ENCODE measurements around the gene ANK2.

ANK2 gene

DNA sequence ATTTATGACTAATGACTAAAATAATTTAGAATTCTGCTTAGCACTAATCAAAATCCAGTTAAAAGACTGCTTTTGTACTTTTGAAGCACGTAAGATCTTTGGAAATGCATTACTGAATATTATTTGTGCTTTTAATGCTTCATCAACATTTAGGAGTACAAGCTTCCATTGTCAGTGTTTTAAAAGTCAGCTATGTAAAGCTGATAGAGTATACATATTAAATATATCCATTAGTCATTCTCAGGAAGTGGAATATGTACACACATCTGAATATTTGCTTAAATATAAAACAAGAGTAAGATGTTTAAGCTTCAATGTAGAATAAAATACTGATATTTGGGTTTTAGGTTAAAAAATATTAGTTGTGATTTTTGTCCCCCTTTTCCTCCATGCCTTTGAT is 54.1 kb downstream of the ANK2 start:
- DNase-seq (no peak), ATAC-seq (ENCODE audit: insufficient read depth, low read depth) (no peak)
- no peak overlapping the region for H3K9ac ChIP-seq (ENCODE audit: low read depth, low read length)
- H3K27me3 ChIP-seq (ENCODE audit: insufficient read depth, low read length, poor library complexity) = peaks cover 8% of the 10 kb centered on the region
- H3K27ac ChIP-seq (ENCODE audit: low read length) = no peak overlapping the region
- H2AFZ ChIP-seq (ENCODE audit: low read depth, low read length) = no peak overlapping the region
- TF ChIP-seq, protein P1, sequence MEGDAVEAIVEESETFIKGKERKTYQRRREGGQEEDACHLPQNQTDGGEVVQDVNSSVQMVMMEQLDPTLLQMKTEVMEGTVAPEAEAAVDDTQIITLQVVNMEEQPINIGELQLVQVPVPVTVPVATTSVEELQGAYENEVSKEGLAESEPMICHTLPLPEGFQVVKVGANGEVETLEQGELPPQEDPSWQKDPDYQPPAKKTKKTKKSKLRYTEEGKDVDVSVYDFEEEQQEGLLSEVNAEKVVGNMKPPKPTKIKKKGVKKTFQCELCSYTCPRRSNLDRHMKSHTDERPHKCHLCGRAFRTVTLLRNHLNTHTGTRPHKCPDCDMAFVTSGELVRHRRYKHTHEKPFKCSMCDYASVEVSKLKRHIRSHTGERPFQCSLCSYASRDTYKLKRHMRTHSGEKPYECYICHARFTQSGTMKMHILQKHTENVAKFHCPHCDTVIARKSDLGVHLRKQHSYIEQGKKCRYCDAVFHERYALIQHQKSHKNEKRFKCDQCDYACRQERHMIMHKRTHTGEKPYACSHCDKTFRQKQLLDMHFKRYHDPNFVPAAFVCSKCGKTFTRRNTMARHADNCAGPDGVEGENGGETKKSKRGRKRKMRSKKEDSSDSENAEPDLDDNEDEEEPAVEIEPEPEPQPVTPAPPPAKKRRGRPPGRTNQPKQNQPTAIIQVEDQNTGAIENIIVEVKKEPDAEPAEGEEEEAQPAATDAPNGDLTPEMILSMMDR (IDR thresholded peaks at IDR 0.05; ENCODE audit: borderline replicate concordance, extremely low read depth, low read length, poor library complexity, severe bottlenecking) = no peak
- TF ChIP-seq EZH2 (IDR thresholded peaks at IDR 0.05; ENCODE audit: borderline replicate concordance, low read depth, low read length, severe bottlenecking) = no peak
- H3K79me2 ChIP-seq (ENCODE audit: insufficient read depth, low read length) = no peaks in the 10 kb centered on the region
- H3K4me2 ChIP-seq (ENCODE audit: insufficient read depth, low read length) = no peak overlapping the region
- no peaks in the 10 kb centered on the region for H4K20me1 ChIP-seq (ENCODE audit: insufficient read depth, low read length)
- no peaks in the 10 kb centered on the region for H3K9me3 ChIP-seq (ENCODE audit: insufficient read depth, low read length, severe bottlenecking)
- no peaks in the 10 kb centered on the region for H3K36me3 ChIP-seq (ENCODE audit: insufficient read depth, low read length)
- no peak overlapping the region for H3K4me3 ChIP-seq (ENCODE audit: low read depth in 1 of 2, low read length in 2 of 2)
- H3K4me1 ChIP-seq (ENCODE audit: insufficient read depth, low read length) = no peaks in the 10 kb centered on the region

DNA sequence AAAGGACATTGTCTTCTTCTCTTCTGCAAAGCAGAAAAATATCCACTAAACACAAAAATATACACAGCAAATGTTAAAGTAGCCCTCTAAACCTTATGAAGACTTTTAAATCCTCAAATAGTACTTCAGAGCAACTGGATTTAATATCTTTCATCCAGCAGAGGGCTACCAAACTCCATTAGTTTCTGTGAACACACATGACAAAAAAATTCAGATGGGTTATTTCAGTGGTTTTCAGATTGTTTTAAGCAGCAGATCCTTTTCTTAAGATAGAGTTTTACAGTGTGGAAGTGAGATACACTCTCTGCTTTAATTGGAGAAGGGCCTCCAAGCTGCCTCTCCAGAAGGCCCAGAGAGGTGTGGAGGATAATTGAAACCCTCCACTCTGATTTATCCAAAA is 56.7 kb downstream of the ANK2 start:
- Histone ChIP-seq H3K4me1 (ENCODE audit: insufficient read depth, low read length) (no peaks in the 10 kb centered on the region), H3K9ac (ENCODE audit: low read depth, low read length) (no peak overlapping the region), H3K4me3 (ENCODE audit: low read depth in 1 of 2, low read length in 2 of 2) (no peak overlapping the region), H3K27ac (ENCODE audit: low read length) (no peak overlapping the region), H3K36me3 (ENCODE audit: insufficient read depth, low read length) (no peaks in the 10 kb centered on the region), H3K27me3 (ENCODE audit: insufficient read depth, low read length, poor library complexity) (peaks cover 3% of the 10 kb centered on the region), H2AFZ (ENCODE audit: low read depth, low read length) (no peak overlapping the region), H3K9me3 (ENCODE audit: insufficient read depth, low read length, severe bottlenecking) (no peaks in the 10 kb centered on the region), H4K20me1 (ENCODE audit: insufficient read depth, low read length) (no peaks in the 10 kb centered on the region), H3K79me2 (ENCODE audit: insufficient read depth, low read length) (no peaks in the 10 kb centered on the region), H3K4me2 (ENCODE audit: insufficient read depth, low read length) (no peak overlapping the region)
- TF ChIP-seq, protein P1 (IDR thresholded peaks at IDR 0.05; ENCODE audit: borderline replicate concordance, extremely low read depth, low read length, poor library complexity, severe bottlenecking) = peak; percentile 10
- TF ChIP-seq EZH2 (IDR thresholded peaks at IDR 0.05; ENCODE audit: borderline replicate concordance, low read depth, low read length, severe bottlenecking) = no peak
- ATAC-seq (ENCODE audit: insufficient read depth, low read depth) (no peak), DNase-seq (no peak)

DNA sequence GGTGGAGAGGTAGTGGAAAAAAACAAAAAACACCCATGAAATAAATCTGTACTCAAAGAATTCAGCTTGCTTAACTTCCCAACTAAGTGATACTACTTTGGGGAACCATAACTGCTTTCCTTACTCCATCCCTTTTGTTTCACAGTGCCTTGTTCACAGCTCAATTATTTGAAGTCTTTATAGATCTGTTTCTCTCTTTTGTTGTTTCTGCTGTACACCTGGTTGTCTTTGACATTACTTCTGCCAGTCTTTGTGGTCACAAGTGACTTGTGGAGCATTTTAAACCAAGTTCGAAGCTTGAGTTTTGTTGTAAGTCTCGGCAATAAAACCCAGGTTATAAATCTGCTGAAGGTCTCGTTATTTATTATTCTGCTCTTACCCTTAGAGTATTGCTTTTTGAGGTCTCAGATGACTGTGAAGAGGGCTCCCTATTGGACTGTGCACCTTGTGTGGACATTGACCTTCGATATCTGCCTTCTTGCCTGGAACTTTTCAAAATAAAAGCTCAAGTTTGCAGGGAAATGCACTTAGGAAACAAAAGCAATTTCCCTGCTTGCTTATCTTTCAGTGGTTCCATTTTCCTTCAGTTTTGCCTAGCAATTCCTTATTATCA is 59.8 kb downstream of the ANK2 start:
- H3K9me3 ChIP-seq (ENCODE audit: insufficient read depth, low read length, severe bottlenecking) = no peaks in the 10 kb centered on the region
- TF ChIP-seq EZH2 (IDR thresholded peaks at IDR 0.05; ENCODE audit: borderline replicate concordance, low read depth, low read length, severe bottlenecking) = no peak
- TF ChIP-seq, protein P1 (IDR thresholded peaks at IDR 0.05; ENCODE audit: borderline replicate concordance, extremely low read depth, low read length, poor library complexity, severe bottlenecking) = no peak
- H3K4me1 ChIP-seq (ENCODE audit: insufficient read depth, low read length) = no peaks in the 10 kb centered on the region
- H3K27ac ChIP-seq (ENCODE audit: low read length) = no peak overlapping the region
- DNase-seq (no peak), ATAC-seq (ENCODE audit: insufficient read depth, low read depth) (no peak)
- H3K4me3 ChIP-seq (ENCODE audit: low read depth in 1 of 2, low read length in 2 of 2) = no peak overlapping the region
- no peak overlapping the region for H3K9ac ChIP-seq (ENCODE audit: low read depth, low read length)
- H3K4me2 ChIP-seq (ENCODE audit: insufficient read depth, low read length) = no peak overlapping the region
- H2AFZ ChIP-seq (ENCODE audit: low read depth, low read length) = no peak overlapping the region
- H3K79me2 ChIP-seq (ENCODE audit: insufficient read depth, low read length) = no peaks in the 10 kb centered on the region
- H3K36me3 ChIP-seq (ENCODE audit: insufficient read depth, low read length) = no peaks in the 10 kb centered on the region
- H4K20me1 ChIP-seq (ENCODE audit: insufficient read depth, low read length) = no peaks in the 10 kb centered on the region
- no peaks in the 10 kb centered on the region for H3K27me3 ChIP-seq (ENCODE audit: insufficient read depth, low read length, poor library complexity)
